ENCODE data around the gene WIPF2. TPM values are rescaled to one million over a fixed set of nuclear protein-coding genes. Genes with fewer than 3 reads are reported as not detected.
A peak's percentile ranks its signal among the peaks of the same experiment; 100 is the strongest.

WIPF2 gene
- total RNA-seq, 2 experiments from 2014 or later, result 18.4 to 23.6 TPM

- H3K27me3 Mint-ChIP-seq, result no peaks in the 10 kb centered on the region
- H3K4me1 Mint-ChIP-seq, result peaks cover 16% of the 10 kb centered on the region
- H3K36me3 Mint-ChIP-seq (ENCODE audit: low read depth), result peaks cover 5% of the 10 kb centered on the region
- intact Hi-C loops (cut with DNase I, micrococcal nuclease), result no loop called here
- ChIA-PET CTCF (interaction anchor here (0.7 to 1.0 kb wide), 2 partner anchors 9 to 198 kb away, joined by 3 read pairs; partner anchors contain the start of gene MED24), POLR2A (no interaction called here)
- H3K27ac Mint-ChIP-seq, result no peak overlapping the region
- H3K9me3 Mint-ChIP-seq (ENCODE audit: low read depth), result no peaks in the 10 kb centered on the region
- DNase-seq (no peak), ATAC-seq (no peak)
- no peak overlapping the region for H3K4me3 Mint-ChIP-seq
Observed at GRCh38 chr17:40251576-40251975, 32.5 kb downstream of the WIPF2 start.

- no peak for ATAC-seq
- H3K36me3 Mint-ChIP-seq (ENCODE audit: low read depth), result peaks cover 17% of the 10 kb centered on the region
Observed at GRCh38 chr17:40253565-40253964, 34.5 kb downstream of the WIPF2 start.

GRCh38 chr17:40259505-40259904 lies 40.4 kb downstream of the WIPF2 start:
- CTCF ChIA-PET, result interaction anchor here (1.3 to 1.5 kb wide), 2 partner anchors 22 to 57 kb away, joined by 5 read pairs; no protein-coding TSS in a partner anchor
- no peak for DNase-seq
- intact Hi-C loops (cut with DNase I, micrococcal nuclease), result no loop called here
- no peaks in the 10 kb centered on the region for H3K9me3 Mint-ChIP-seq (ENCODE audit: low read depth)
- H3K4me1 Mint-ChIP-seq, result peaks cover 10% of the 10 kb centered on the region
- H3K4me3 Mint-ChIP-seq, result no peak overlapping the region
- POLR2A ChIA-PET, result no interaction called here
- H3K27me3 Mint-ChIP-seq, result no peaks in the 10 kb centered on the region
- H3K27ac Mint-ChIP-seq, result no peak overlapping the region
- H3K36me3 Mint-ChIP-seq (ENCODE audit: low read depth), result peaks cover 36% of the 10 kb centered on the region
- no peak for ATAC-seq

More at GRCh38 chr17:40253565-40253964, 34.5 kb downstream of the WIPF2 start:
- no peaks in the 10 kb centered on the region for H3K27me3 Mint-ChIP-seq
- H3K4me1 Mint-ChIP-seq, result peaks cover 16% of the 10 kb centered on the region
- no peak overlapping the region for H3K27ac Mint-ChIP-seq
- intact Hi-C loops (cut with DNase I, micrococcal nuclease), result no loop called here
- ChIA-PET CTCF (interaction anchor here (0.7 to 1.2 kb wide), 2 partner anchors 47 to 120 kb away, joined by 3 to 4 read pairs; no protein-coding TSS in a partner anchor), POLR2A (interaction anchor here (0.7 kb wide), 1 partner anchor 248 kb away, joined by 6 read pairs; no protein-coding TSS in a partner anchor)
- no peaks in the 10 kb centered on the region for H3K9me3 Mint-ChIP-seq (ENCODE audit: low read depth)
- H3K4me3 Mint-ChIP-seq, result no peak overlapping the region
- DNase-seq, result no peak

- H3K27ac Mint-ChIP-seq, result no peak overlapping the region
- ChIA-PET CTCF (interaction anchor here (0.8 to 1.5 kb wide), 3 partner anchors 21 to 247 kb away, joined by 4 to 5 read pairs (median 5); no protein-coding TSS in a partner anchor), POLR2A (no interaction called here)
- DNase-seq, result no peak
- no peak overlapping the region for H3K4me3 Mint-ChIP-seq
- peaks cover 36% of the 10 kb centered on the region for H3K36me3 Mint-ChIP-seq (ENCODE audit: low read depth)
- ATAC-seq, result no peak
- H3K4me1 Mint-ChIP-seq, result peaks cover 10% of the 10 kb centered on the region
- intact Hi-C loops (cut with DNase I, micrococcal nuclease), result no loop called here
- H3K9me3 Mint-ChIP-seq (ENCODE audit: low read depth), result no peaks in the 10 kb centered on the region
- no peaks in the 10 kb centered on the region for H3K27me3 Mint-ChIP-seq
Observed at GRCh38 chr17:40260528-40260927, 41.4 kb downstream of the WIPF2 start.

GRCh38 chr17:40264458-40265185 lies 45.5 kb downstream of the WIPF2 start:
- ChIA-PET CTCF (interaction anchor here (0.8 kb wide), 1 partner anchor 23 kb away, joined by 3 read pairs; no protein-coding TSS in a partner anchor), POLR2A (interaction anchor here (0.6 kb wide), 1 partner anchor 33 kb away, joined by 3 read pairs; no protein-coding TSS in a partner anchor)
- peaks cover 22% of the 10 kb centered on the region for H3K36me3 Mint-ChIP-seq (ENCODE audit: low read depth)
- no peak overlapping the region for H3K4me3 Mint-ChIP-seq
- H3K27ac Mint-ChIP-seq, result no peak overlapping the region
- no peak for ATAC-seq
- no peaks in the 10 kb centered on the region for H3K27me3 Mint-ChIP-seq
- peaks cover 10% of the 10 kb centered on the region for H3K4me1 Mint-ChIP-seq
- intact Hi-C loops (cut with DNase I, micrococcal nuclease), result no loop called here
- H3K9me3 Mint-ChIP-seq (ENCODE audit: low read depth), result no peaks in the 10 kb centered on the region
- DNase-seq, result no peak

DNA sequence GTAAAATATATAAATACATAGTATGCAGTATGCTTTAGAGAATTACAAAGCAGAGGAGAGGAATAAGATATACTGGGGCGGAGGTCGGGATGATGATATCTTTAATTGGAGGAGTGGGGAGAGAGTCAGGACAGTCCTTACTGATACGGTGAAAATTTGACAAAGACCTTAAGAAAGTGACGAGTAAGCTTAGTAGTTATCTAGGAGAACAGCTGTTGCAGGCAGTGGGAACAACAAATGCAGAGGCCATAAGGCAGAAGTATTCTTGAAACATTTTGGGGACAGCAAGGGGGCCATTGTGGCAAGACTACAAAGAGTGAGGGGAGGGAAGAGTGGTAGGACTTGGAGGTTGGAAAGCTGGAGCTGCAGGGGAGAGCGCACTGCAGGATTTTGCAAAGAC lies 46.2 kb downstream of the WIPF2 start:
- no peak overlapping the region for H3K4me3 Mint-ChIP-seq
- H3K27me3 Mint-ChIP-seq, result no peaks in the 10 kb centered on the region
- peaks cover 22% of the 10 kb centered on the region for H3K36me3 Mint-ChIP-seq (ENCODE audit: low read depth)
- DNase-seq (no peak), ATAC-seq (no peak)
- ChIA-PET POLR2A (no interaction called here), CTCF (interaction anchor here (0.8 kb wide), 2 partner anchors 24 to 142 kb away, joined by 3 to 4 read pairs; no protein-coding TSS in a partner anchor)
- peaks cover 10% of the 10 kb centered on the region for H3K4me1 Mint-ChIP-seq
- no peaks in the 10 kb centered on the region for H3K9me3 Mint-ChIP-seq (ENCODE audit: low read depth)
- intact Hi-C loops (cut with DNase I, micrococcal nuclease), result no loop called here
- H3K27ac Mint-ChIP-seq, result no peak overlapping the region

DNA sequence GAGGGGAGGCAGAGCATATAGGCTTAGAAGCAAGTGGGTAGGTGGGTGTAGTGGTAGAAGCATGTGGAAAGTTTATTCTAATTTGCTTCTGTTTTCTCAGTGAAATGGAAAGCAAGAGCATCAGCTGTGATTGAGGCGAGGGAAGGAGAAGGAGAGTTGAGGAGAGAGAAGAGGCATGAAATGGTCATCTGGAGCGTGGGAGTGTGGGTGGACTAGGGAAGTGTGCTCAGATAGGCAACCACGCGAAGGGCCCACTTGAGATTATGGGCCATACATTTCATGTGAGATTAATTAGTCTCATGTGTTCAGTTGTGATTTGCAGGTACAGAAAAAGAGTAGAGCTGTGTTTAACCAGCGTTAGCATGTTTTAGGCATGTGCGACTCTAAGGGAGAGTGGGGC lies 47.8 kb downstream of the WIPF2 start:
- DNase-seq (no peak), ATAC-seq (no peak)
- Mint-ChIP-seq H3K36me3 (ENCODE audit: low read depth) (peaks cover 14% of the 10 kb centered on the region), H3K4me3 (no peak overlapping the region), H3K27ac (no peak overlapping the region), H3K9me3 (ENCODE audit: low read depth) (no peaks in the 10 kb centered on the region), H3K27me3 (no peaks in the 10 kb centered on the region), H3K4me1 (peaks cover 10% of the 10 kb centered on the region)
- CTCF ChIA-PET, result interaction anchor here (1.5 to 1.6 kb wide), 2 partner anchors 18 to 88 kb away, joined by 3 to 4 read pairs; no protein-coding TSS in a partner anchor
- POLR2A ChIA-PET, result no interaction called here
- intact Hi-C loops (cut with DNase I, micrococcal nuclease), result no loop called here

- DNase-seq, result no peak
- ChIA-PET CTCF (interaction anchor here (0.6 to 1.6 kb wide), 4 partner anchors 16 to 322 kb away, joined by 3 to 4 read pairs (median 4); partner anchors contain the start of gene WIPF2), POLR2A (no interaction called here)
- Mint-ChIP-seq H3K36me3 (ENCODE audit: low read depth) (peaks cover 8% of the 10 kb centered on the region), H3K4me3 (no peak overlapping the region), H3K27ac (no peak overlapping the region), H3K4me1 (no peaks in the 10 kb centered on the region), H3K9me3 (ENCODE audit: low read depth) (no peaks in the 10 kb centered on the region), H3K27me3 (no peaks in the 10 kb centered on the region)
- intact Hi-C loops (cut with DNase I, micrococcal nuclease), result no loop called here
- no peak for ATAC-seq
Observed at GRCh38 chr17:40268141-40268712, 49.1 kb downstream of the WIPF2 start.

DNA sequence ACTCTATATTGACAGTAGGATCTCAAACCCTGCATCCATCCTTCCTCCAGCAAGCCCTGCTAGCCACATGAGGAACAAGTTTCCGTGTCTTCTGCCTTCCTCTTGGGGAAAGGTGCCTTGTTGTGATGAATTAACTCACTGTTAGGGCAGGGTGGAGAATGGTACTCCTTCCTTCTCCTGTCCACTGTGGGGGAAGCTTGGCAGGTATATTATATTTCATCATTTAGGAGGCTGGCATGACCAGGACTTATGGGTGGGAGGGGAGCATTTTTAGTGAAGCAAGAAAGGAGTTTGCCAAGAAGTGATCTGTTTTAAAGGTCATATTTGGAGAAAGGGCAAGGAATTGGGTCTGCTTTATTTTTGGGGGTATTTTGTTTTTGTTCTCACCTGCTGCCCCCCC lies 59.3 kb downstream of the WIPF2 start:
- POLR2A ChIA-PET, result no interaction called here
- Mint-ChIP-seq H3K36me3 (ENCODE audit: low read depth) (peaks cover 47% of the 10 kb centered on the region), H3K9me3 (ENCODE audit: low read depth) (no peaks in the 10 kb centered on the region), H3K27me3 (no peaks in the 10 kb centered on the region), H3K27ac (peak overlapping the region; percentile 38), H3K4me1 (peaks cover 21% of the 10 kb centered on the region), H3K4me3 (no peak overlapping the region)
- ATAC-seq (no peak), DNase-seq (no peak)
- CTCF ChIA-PET, result no interaction called here
- intact Hi-C loops (cut with DNase I, micrococcal nuclease), result no loop called here

DNA sequence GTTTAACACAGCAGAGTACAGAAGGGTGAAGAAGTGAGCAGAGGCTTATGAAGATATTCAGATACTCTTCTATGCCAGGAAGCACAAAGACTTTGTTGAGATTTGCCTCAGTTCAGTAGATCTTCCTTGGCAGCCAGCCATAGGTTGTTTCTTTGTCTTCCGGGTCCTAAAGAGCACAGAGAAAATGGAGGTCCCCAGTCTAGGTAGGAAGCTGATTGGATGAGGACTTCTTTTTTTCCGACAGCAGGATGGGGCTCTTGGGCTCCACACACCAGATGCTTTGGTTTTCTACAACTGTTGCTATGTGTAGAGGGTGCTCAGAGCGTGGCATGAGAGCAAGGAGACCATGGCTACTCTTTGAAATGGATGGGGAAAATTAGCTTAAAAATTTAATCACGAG lies 60.3 kb downstream of the WIPF2 start:
- peaks cover 30% of the 10 kb centered on the region for H3K4me1 Mint-ChIP-seq
- ATAC-seq (no peak), DNase-seq (no peak)
- ChIA-PET CTCF (no interaction called here), POLR2A (no interaction called here)
- H3K27ac Mint-ChIP-seq, result no peak overlapping the region
- H3K27me3 Mint-ChIP-seq, result no peaks in the 10 kb centered on the region
- H3K36me3 Mint-ChIP-seq (ENCODE audit: low read depth), result peaks cover 42% of the 10 kb centered on the region
- H3K9me3 Mint-ChIP-seq (ENCODE audit: low read depth), result no peaks in the 10 kb centered on the region
- intact Hi-C loops (cut with DNase I, micrococcal nuclease), result no loop called here
- H3K4me3 Mint-ChIP-seq, result no peak overlapping the region

- peak overlapping the region; percentile 66 for H3K27ac Mint-ChIP-seq
- no peaks in the 10 kb centered on the region for H3K9me3 Mint-ChIP-seq (ENCODE audit: low read depth)
- CTCF ChIA-PET, result interaction anchor here (0.7 to 1.5 kb wide), 7 partner anchors 11 to 1584 kb away, joined by 3 to 5 read pairs (median 4); no protein-coding TSS in a partner anchor
- no peak for ATAC-seq
- intact Hi-C loops (cut with DNase I, micrococcal nuclease), result loop anchor here in 1 of 2 experiments (5.0 to 10.0 kb wide), 2 partner anchors 169 to 267 kb away; partner anchors contain the start of gene CSF3
- H3K27me3 Mint-ChIP-seq, result no peaks in the 10 kb centered on the region
- H3K4me3 Mint-ChIP-seq, result no peak overlapping the region
- POLR2A ChIA-PET, result interaction anchor here (1.2 kb wide), 1 partner anchor 26 kb away, joined by 3 read pairs; no protein-coding TSS in a partner anchor
- H3K36me3 Mint-ChIP-seq (ENCODE audit: low read depth), result peaks cover 32% of the 10 kb centered on the region
- H3K4me1 Mint-ChIP-seq, result peaks cover 39% of the 10 kb centered on the region
- DNase-seq, result no peak
Observed at GRCh38 chr17:40281663-40282062, 62.6 kb downstream of the WIPF2 start.
